GM13976 (cell line): Measurements from ENCODE around the gene STARD3.

ENCODE experiments used
- DNase-seq: peaks from one replicate; pipeline ENCODE4 v3.0.0; 2012; ENCODE audit warnings: low spot score
- CTCF ChIP-seq: IDR thresholded peaks from 2 replicates; pipeline ENCODE4 v1.5.1; 2012; ENCODE audit warnings: borderline replicate concordance, mild to moderate bottlenecking; ENCODE audit not compliant: insufficient read depth; ENCODE audit errors: extremely low read depth, missing control alignments, control extremely low read depth
- in situ Hi-C: fragments of 300-500 bp; cut with MboI; formaldehyde crosslinking; loops from one replicate; pipeline ENCODE4 v1.12.0; 2022; ENCODE audit warnings: low sequenced_read_pairs, mixed read lengths, inconsistent platforms; ENCODE audit not compliant: unreplicated experiment

STARD3 gene

GRCh38 chr17:39627712-39628516 is 9.0 kb upstream of the STARD3 start:
- DNase-seq, result no peak
- in situ Hi-C loops, result no loop called here
- TF ChIP-seq CTCF, result no peak

- DNase-seq, result no peak
- no peak for TF ChIP-seq CTCF
- in situ Hi-C loops, result no loop called here
Measured at GRCh38 chr17:39628655-39629493, 8.1 kb upstream of the STARD3 start.

GRCh38 chr17:39629494-39629880 is 7.5 kb upstream of the STARD3 start:
- in situ Hi-C loops, result no loop called here
- TF ChIP-seq CTCF, result no peak
- DNase-seq, result no peak

GRCh38 chr17:39629898-39630297 is 7.0 kb upstream of the STARD3 start:
- in situ Hi-C loops, result loop anchor here (10.0 kb wide), 1 partner anchor 115 kb away; no protein-coding TSS in a partner anchor
- no peak for TF ChIP-seq CTCF
- DNase-seq, result no peak

- in situ Hi-C loops, result loop anchor here (10.0 kb wide), 1 partner anchor 113 kb away; no protein-coding TSS in a partner anchor
- DNase-seq, result no peak
Measured at GRCh38 chr17:39631403-39631802, 5.5 kb upstream of the STARD3 start.

More at GRCh38 chr17:39631403-39631802, 5.5 kb upstream of the STARD3 start:
- no peak for TF ChIP-seq CTCF
